CD4-positive, alpha-beta T cell treated with Interleukin-1 beta for 1 hour (primary cell): ENCODE data around the gene GTPBP2.

Source experiments
- DNase-seq, 2 donors: peaks; one replicate each; pipeline ENCODE4 v3.0.0-alpha.2; 2020 to 2022

GTPBP2 gene

DNA sequence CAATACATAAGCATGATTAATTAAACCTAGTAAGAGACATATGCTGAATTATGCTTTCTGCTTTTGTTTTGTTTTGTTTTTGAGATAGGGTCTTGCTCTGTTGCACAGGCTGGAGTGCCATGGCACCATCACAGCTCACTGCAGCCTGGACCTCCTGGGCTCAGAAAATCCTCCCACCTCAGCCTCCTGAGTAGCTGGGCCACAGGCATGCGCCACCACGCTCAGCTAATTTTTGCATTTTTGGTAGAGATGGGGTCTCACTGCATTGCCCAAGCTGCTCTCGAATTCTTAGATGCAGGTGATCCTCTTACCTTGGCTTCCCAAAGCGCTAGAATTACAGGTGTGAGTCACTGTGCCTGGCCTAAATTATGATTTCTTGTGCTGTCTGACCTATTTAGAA lies 57.0 kb downstream of the GTPBP2 start:
- DNase-seq: no peak

DNA sequence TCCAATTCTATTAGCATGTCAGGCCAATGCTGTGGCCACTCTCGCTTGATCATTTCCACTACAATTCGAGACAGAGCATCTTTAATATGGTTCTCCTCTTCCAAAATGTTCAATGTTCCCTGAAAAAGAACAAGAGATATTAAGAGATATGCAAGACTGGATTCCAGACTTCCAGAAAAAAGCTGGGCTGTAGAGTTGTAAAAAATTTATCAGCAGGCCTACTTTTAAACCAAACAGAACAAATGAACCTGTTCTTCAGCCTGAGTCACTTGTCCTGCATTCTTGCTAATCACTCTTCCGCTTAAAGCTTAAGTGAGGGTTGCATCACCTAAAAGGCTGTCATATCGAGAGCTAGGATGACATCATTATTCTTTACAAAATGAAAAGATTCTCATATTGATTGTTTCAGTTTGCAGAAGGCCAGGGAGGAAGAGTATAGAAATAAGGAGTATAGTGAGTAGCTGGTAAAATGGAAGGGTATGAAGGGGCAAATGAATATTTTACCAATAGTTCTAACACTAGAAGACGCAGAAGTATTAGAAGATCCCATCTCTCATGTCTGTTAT lies 58.1 kb downstream of the GTPBP2 start:
- no peak for DNase-seq
